Measurements from ENCODE around the gene ESRRB. TPM values are rescaled to one million over a fixed set of nuclear protein-coding genes. Genes with fewer than 3 reads are reported as not detected.

Gene ESRRB
- total RNA-seq, 1 donor from 2014 or later, result 0.15 TPM

GRCh38 chr14:76502219-76502618, 126.3 kb downstream of the ESRRB start:
- peaks cover 21% of the 10 kb centered on the region for H3K27me3 Mint-ChIP-seq (ENCODE audit: low read depth)
- H3K27ac Mint-ChIP-seq (ENCODE audit: unreplicated experiment), result no peak overlapping the region
- no peak for TF ChIP-seq CTCF (IDR thresholded peaks at IDR 0.05)
- H3K9me3 Mint-ChIP-seq (ENCODE audit: low read depth), result no peaks in the 10 kb centered on the region
- no peaks in the 10 kb centered on the region for H3K4me1 Mint-ChIP-seq (ENCODE audit: low read depth)
- DNase-seq (ENCODE audit: low spot score), result no peak
- H3K36me3 Mint-ChIP-seq (ENCODE audit: low read depth), result no peaks in the 10 kb centered on the region
- no peak overlapping the region for H3K4me3 Mint-ChIP-seq (ENCODE audit: unreplicated experiment)

GRCh38 chr14:76502638-76503037, 126.7 kb downstream of the ESRRB start:
- TF ChIP-seq CTCF (IDR thresholded peaks at IDR 0.05), result no peak
- Mint-ChIP-seq H3K36me3 (ENCODE audit: low read depth) (no peaks in the 10 kb centered on the region), H3K9me3 (ENCODE audit: low read depth) (no peaks in the 10 kb centered on the region), H3K4me1 (ENCODE audit: low read depth) (no peaks in the 10 kb centered on the region), H3K27ac (ENCODE audit: unreplicated experiment) (no peak overlapping the region), H3K27me3 (ENCODE audit: low read depth) (peaks cover 21% of the 10 kb centered on the region), H3K4me3 (ENCODE audit: unreplicated experiment) (no peak overlapping the region)
- DNase-seq (ENCODE audit: low spot score), result no peak

GRCh38 chr14:76509311-76509710, 133.4 kb downstream of the ESRRB start:
- TF ChIP-seq CTCF (IDR thresholded peaks at IDR 0.05), result no peak
- Mint-ChIP-seq H3K4me3 (ENCODE audit: unreplicated experiment) (no peak overlapping the region), H3K27me3 (ENCODE audit: low read depth) (peaks cover 45% of the 10 kb centered on the region), H3K36me3 (ENCODE audit: low read depth) (no peaks in the 10 kb centered on the region), H3K4me1 (ENCODE audit: low read depth) (no peaks in the 10 kb centered on the region), H3K9me3 (ENCODE audit: low read depth) (no peaks in the 10 kb centered on the region), H3K27ac (ENCODE audit: unreplicated experiment) (no peak overlapping the region)
- DNase-seq (ENCODE audit: low spot score), result no peak

GRCh38 chr14:76510181-76510580, 134.2 kb downstream of the ESRRB start:
- H3K4me3 Mint-ChIP-seq (ENCODE audit: unreplicated experiment), result no peak overlapping the region
- H3K27ac Mint-ChIP-seq (ENCODE audit: unreplicated experiment), result no peak overlapping the region
- H3K9me3 Mint-ChIP-seq (ENCODE audit: low read depth), result no peaks in the 10 kb centered on the region
- DNase-seq (ENCODE audit: low spot score), result no peak
- no peak for TF ChIP-seq CTCF (IDR thresholded peaks at IDR 0.05)
- peaks cover 43% of the 10 kb centered on the region for H3K27me3 Mint-ChIP-seq (ENCODE audit: low read depth)
- no peaks in the 10 kb centered on the region for H3K36me3 Mint-ChIP-seq (ENCODE audit: low read depth)
- H3K4me1 Mint-ChIP-seq (ENCODE audit: low read depth), result no peaks in the 10 kb centered on the region

GRCh38 chr14:76514213-76514998, 138.5 kb downstream of the ESRRB start:
- no peak overlapping the region for H3K27ac Mint-ChIP-seq (ENCODE audit: unreplicated experiment)
- no peaks in the 10 kb centered on the region for H3K9me3 Mint-ChIP-seq (ENCODE audit: low read depth)
- no peak for TF ChIP-seq CTCF (IDR thresholded peaks at IDR 0.05)
- DNase-seq (ENCODE audit: low spot score), result no peak
- no peaks in the 10 kb centered on the region for H3K36me3 Mint-ChIP-seq (ENCODE audit: low read depth)
- H3K4me1 Mint-ChIP-seq (ENCODE audit: low read depth), result no peaks in the 10 kb centered on the region
- H3K4me3 Mint-ChIP-seq (ENCODE audit: unreplicated experiment), result no peak overlapping the region
- H3K27me3 Mint-ChIP-seq (ENCODE audit: low read depth), result peaks cover 36% of the 10 kb centered on the region

Data from chondrocyte (in vitro differentiated cells).